H54 (cell line): ENCODE results near the gene HPN.
"Not testable (repeated sequence)": the region's sequence is repeated elsewhere in the genome, so short reads cannot be mapped to it uniquely, and the experiment has no call there.

Source experiments
- DNase-seq: peaks from one replicate; pipeline ENCODE4 v3.0.0; 2011; ENCODE audit warnings: low spot score, mixed read lengths; ENCODE audit not compliant: insufficient read length
- FAIRE-seq: peaks from 3 replicates; lab custom pipeline; 2011; peaks lifted over from hg19 to GRCh38; lab: Jason Lieb, UNC
- POLR2A ChIP-seq: IDR thresholded peaks from 2 replicates; pipeline ENCODE4 v1.6.1; 2011; ENCODE audit warnings: low read depth, mild to moderate bottlenecking, low read length

HPN gene

DNA sequence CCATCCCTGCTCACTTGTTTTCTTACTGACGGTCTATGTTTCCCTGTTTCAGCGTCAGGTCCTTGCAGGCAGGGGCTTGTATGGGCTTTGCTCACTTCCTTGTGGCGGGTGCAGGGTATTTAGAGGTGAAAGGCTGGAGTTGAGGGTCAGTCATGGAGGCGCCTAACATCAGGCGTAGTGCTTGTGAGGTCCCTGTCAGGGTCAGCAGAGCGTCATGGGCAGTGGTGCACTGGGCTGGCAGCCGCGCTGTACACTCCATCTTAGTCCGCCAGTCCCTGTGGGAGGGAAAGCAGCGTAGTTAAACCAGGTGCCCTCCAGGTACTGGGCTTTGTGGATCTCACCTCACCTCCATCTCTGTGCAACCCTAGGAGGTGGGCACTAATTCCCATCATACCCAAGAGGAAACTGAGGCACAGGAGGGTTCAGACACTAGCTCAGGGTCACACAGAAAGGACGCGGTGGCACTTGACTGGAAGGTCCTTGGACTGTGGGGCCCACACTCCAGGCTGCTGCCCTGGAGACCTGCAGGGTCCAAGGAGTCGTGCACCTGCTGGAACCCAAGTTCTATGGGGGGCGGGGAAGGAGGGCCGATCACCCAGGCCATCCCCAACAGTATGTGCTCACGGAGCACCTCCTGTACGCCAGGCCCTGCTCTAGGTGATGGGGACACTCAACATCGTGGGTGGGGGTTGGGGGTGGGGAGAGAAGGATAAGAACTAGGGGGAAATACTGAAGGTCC is 36.8 kb upstream of the HPN start:
- no peak for FAIRE-seq
- no peak for DNase-seq
- TF ChIP-seq POLR2A = no peak

DNA sequence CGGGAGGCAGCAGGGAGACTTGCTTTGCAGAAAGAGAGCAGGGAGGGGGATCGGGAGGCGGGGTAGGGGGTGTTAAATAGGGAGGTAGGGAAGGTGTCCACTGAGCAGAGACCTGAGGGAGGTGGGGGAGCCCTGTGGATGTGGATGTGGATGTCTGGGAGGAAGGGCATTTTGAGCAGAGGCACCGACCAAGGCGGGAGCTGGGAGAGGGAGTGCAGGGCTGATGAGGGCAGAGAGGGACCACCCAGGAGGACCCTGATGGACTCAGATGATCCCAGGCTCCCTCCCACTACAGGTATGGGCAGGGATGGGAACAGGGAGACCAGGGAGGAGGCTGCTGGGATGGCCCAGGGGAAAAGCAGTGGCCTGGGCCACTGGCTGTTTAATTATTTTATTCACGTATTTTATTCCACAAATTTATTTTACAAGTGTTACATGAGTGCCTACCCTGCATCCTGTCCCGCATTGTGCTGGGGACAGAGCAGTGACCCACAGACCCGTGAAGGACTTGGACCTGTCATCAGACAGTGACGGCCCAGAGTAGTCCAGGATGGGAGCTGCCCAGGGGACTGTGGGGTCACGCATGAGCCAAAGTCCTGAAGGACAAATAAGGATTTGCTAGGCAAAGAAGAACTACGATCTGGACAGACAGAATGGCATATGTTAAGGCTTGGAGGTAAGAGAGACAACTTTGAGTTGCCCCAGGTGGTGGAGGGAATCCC is 36.1 kb upstream of the HPN start:
- FAIRE-seq = no peak
- no peak for DNase-seq
- no peak for TF ChIP-seq POLR2A

DNA sequence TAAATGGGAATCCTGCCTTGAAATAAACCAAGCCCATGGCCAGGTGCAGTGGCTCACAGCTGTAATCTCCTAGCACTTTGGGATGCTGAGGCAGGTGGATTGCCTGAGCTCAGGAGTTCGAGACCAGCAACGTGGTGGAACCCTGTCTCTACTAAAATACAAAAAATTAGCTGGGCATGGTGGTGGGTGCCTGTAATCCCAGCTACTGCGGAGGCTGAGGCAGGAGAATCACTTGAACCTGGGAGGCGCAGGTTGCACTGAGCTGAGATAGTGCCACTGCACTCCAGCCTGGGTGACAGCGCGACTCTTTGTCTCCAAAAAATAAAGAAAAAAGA is 35.5 kb upstream of the HPN start:
- FAIRE-seq, DNase-seq: not testable (repeated sequence)

DNA sequence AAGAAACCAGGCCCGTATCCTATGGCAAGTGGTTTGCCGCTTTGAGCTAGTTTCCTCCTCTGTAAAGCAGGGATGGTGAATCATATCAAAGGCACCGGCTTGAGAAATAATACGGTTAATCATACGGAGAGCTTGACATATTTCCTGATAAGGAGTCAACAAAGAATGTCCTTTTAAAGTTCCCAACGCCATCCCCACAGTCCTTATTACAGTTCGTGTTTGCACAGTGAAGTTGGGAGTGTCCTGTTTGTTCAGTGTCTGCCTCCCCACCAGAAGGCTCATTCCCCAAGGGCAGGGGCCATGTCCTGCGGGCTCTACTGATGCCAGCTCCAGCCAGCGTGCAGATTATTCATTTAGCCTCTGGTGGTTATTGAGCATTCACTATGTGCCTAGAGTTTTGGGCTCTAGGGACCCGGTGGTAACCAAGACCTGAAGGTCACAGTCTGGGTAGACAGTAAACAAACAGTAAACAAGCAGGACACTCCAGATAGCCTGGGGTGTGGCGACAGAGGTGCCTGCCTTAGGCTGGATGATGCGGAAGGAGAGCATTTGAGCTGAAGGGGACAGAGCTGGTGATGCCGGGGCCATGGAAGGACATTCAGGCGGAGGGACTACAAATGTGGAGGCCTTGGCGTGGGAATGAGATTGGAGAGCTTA is 35.1 kb upstream of the HPN start:
- DNase-seq = no peak
- no peak for TF ChIP-seq POLR2A
- FAIRE-seq = no peak

DNA sequence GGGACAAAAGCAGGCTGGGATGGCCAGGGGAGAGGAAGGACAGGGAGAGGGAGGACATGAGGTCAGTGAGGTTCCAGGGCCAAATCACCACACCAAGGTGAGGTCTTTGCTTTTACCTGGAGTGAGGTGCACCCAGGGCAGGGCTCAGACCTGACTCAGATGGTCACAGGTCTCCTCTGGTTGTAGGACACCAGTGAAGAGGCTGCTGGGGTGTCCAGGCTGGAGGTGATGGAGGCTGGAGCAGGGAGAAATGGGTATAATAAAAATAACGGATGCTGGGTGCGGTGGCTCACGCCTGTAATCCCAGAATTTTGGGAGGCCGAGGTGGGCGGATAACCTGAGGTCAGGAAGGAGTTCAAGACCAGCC is 34.5 kb upstream of the HPN start:
- DNase-seq = no peak
- TF ChIP-seq POLR2A = no peak

DNA sequence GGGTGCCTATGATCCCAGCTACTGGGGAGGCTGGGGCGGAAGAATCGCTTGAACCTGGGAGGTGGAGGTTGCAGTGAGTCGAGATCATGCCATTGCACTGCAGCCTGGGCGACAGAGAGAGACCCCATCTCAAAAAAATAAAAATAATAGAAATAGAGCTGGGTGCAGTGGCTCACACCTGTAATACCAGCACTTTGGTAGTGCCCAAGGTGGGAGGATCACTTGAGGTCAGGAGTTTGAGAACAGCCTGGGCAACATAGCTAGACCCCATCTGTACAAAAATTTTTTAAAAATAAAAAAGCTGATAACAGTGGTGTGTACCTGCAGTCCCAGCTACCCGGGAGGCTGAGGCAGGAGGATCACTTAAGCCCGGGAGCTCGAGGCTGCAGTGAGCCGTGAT is 34.1 kb upstream of the HPN start:
- FAIRE-seq = not testable (repeated sequence)

More for the DNA sequence above, 34.5 kb upstream of the HPN start:
- no peak for FAIRE-seq

DNA sequence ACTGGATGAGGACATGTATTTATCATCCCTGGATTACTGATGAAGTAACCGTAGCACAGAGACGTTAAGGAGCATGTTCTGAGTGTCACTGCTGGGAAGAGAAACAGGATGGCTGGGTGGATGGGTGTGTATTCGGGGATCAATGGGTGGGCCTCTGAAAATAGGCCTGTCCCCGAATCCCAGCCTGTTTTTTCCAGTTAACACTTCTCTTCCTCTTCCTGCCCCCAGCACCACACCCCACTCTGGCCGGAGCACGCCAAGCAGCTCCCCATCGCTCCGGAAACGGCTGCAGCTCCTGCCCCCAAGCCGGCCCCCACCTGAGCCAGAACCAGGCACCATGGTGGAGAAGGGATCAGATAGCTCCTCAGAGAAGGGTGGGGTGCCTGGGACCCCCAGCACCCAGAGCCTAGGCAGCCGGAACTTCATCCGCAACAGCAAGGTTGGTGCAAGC is 32.6 kb upstream of the HPN start:
- DNase-seq (no peak), FAIRE-seq (no peak)
- no peak for TF ChIP-seq POLR2A

More for the DNA sequence above, 34.1 kb upstream of the HPN start:
- not testable (repeated sequence) for DNase-seq

DNA sequence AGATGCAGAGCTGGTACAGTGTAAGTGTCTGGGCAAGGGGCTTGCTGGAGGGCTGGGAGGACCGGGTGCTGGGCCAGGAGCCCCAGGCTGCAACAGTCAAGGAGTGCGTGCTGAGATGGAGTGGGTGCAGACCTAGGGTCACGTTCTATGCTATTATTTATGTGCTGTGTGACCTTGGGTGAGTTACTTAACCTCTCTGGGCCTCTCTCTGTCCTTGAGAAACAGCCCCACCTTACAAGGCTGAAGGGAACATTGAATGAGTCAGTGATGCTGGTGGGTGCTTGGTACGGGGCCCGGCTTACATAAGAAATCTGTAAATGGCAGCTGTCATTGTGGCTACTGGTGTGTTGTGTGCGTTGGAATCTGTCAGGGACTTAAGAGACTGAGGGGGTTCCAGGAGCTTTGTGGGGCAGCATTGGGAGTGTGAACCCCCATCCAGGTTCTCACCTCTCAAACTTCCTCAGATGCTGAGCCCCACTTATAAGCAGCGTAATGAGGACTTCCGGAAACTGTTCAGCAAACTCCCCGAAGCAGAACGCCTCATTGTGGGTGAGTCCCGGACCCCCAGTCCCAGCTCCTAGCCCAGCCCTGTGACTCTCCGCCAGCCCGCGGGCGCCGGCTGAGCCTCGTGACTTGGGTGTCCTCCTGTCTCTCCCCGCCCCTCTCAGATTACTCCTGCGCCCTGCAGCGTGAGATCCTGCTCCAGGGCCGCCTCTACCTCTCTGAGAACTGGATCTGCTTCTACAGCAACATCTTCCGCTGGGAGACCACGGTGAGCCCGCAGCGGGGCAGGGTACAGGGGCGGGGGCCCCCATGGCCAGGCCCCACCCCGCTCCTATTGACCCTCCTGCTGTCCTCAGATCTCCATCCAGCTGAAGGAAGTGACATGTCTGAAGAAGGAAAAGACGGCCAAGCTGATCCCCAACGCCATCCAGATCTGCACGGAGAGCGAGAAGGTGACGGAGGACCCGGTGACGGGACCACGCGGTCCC is 31.8 kb upstream of the HPN start:
- DNase-seq = no peak
- FAIRE-seq = no peak
- no peak for TF ChIP-seq POLR2A

DNA sequence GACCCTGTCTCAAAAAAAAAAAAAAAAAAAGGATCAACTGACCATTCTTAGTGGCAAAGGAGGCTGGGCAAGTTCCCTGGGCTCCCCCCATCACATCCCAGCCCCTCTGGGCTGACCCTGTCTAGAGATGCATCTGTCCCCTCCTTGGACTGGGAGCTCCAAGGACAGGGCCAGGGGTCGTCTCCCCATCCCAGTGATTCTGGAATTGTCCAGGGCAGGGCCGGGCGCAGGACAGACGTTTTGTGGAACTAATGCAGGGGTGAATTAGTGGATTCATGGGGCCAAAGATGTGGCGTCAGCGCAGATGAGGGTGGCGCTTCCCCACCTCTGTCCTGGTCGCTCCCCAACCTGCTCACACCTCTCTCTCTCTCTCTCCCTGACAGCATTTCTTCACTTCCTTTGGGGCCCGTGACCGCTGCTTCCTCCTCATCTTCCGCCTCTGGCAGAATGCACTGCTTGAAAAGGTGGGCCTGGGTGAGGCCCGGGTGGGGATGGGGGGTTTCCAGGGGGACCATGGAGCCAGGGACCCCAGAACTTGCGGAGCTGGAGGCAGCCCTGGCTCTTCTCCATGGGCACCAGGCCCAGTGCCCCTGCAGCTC is 30.3 kb upstream of the HPN start:
- no peak for FAIRE-seq

DNA sequence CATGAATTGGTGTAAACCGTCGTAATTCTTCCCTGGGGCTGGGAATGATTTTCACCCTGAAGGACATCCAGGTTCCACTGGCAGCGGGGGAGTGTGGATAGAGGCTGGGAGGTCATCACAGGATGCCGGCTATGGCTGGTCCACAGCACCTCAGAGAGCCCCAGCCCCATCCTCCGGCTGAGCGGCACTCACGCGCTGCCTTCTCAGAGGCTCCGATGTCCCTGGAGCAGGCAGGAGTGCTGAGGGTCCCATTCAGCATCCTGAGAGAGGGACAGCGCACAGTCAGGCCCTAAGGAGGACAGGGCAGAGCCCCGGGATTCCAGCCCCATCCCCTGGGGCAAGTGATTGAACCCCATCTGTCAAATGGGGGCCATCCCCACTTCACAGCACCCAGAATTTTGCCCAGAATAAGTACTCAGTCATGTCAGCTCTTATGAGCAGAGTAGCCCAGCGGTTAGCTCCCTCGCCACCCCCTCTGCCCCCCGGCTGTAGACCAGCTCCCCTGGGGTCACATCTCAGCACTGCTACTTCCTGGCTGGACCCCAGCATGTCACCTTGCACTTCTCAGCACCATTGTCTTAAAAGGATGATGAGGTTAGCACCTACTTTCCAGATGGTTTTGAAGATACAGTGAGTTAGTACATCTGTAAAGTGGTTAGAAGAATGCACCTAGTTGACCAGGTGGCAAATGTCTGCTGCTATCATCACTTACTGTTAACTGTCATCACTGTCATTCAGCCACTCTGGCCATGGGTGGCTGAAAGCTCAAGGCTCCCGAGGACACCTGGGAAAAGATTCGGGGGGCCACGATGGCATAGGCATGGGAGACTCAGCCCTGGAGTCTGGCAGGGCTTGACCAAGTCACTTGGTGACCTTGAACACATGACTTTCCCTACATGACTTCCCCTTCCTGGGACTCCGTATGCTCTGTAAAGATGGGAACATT is 29.5 kb upstream of the HPN start:
- no peak for DNase-seq
- TF ChIP-seq POLR2A = no peak
- FAIRE-seq = no peak

More for the DNA sequence above, 30.3 kb upstream of the HPN start:
- no peak for TF ChIP-seq POLR2A
- DNase-seq = no peak

DNA sequence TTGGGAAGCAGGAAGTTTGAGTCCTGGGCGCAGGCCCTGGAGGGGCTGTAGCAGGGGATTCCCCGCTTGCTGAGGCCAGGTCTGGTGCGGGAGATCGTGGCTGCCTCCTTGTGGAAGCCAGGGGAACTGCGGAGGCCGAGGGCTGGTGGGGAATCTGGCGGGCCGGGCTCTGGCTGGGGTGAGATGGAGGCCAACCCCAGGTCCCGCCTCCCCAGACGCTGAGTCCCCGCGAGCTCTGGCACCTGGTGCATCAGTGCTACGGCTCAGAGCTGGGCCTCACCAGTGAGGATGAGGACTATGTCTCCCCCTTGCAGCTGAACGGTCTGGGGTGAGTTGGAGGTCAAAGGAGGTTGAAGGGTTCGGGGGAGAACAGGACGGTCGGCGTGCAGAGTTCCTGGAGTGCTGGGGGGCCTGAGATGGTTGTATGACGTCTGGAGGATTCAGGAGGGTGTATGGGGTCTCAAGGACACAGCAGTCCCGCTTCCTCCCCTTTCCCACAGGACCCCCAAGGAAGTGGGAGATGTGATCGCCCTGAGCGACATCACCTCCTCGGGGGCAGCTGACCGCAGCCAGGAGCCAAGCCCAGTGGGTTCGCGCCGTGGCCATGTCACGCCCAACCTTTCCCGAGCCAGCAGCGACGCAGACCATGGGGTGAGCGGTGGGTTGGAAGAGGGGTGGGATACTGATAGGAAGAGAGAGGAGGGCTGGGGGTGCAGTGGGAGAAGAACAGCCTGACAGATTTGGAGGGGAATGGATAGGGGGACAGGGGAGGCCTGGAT is 28.3 kb upstream of the HPN start:
- no peak for FAIRE-seq

More for the DNA sequence above, 28.3 kb upstream of the HPN start:
- DNase-seq = peak; percentile 64
- no peak for TF ChIP-seq POLR2A
